Spinal cord (tissue), 4 donors: Measurements from ENCODE around the gene MTMR8. TPM values are rescaled to one million over a fixed set of nuclear protein-coding genes. Genes with fewer than 3 reads are reported as not detected.

ENCODE experiments used
- polyA plus RNA-seq, 2 donors: library from polyadenylated mRNA; unstranded; fragments of 120-200 nt; gene quantifications; one replicate each; pipeline ENCODE4 v1.2.1, GENCODE V29; 2013; ENCODE audit not compliant: insufficient read length in 2 of 2
- total RNA-seq, 2 donors: library from RNA; depleted of rRNA in 1 of 2; stranded (reverse); fragments of 120-200 nt in 1 of 2; fragments of >200 nt in 1 of 2; gene quantifications; one replicate each; pipeline versions ENCODE4 v1.2.3 to v1.2.4, GENCODE V29; 2013 to 2014

Gene MTMR8
- total and polyA plus RNA-seq, 4 donors = 1.5 to 4.5 (median 2.9) TPM

Other genes with a start within 250 kb of the MTMR8 start
- 10 to 100 TPM in 1 of 2 donors, 1 to 10 TPM in 1; 7.5 to 11.4 TPM for gene AMER1, start 189.7 kb downstream of the MTMR8 start, total RNA-seq
- gene AMER1, start 189.7 kb downstream of the MTMR8 start, polyA plus RNA-seq = 10 to 100 TPM; 10.6 to 11.7 TPM
- under 1 TPM; 0.22 to 0.30 TPM for gene ASB12, start 164.8 kb downstream of the MTMR8 start, total RNA-seq
- 1 to 10 TPM in 1 of 2 donors, under 1 TPM in 1; 0.60 to 1.2 TPM for gene ASB12, start 164.8 kb downstream of the MTMR8 start, polyA plus RNA-seq